ENCODE results near the gene ITPRIP. TPM values are rescaled to one million over a fixed set of nuclear protein-coding genes. Genes with fewer than 3 reads are reported as not detected.
A peak's percentile ranks its signal among the peaks of the same experiment; 100 is the strongest.

The ITPRIP gene
- total and polyA plus RNA-seq, 3 experiments from 2014 or later: 12.8 to 23.1 (median 13.1) TPM

GRCh38 chr10:104340111-104340526, 1.9 kb upstream of the ITPRIP start:
- POLR2A ChIA-PET: no interaction called here
- no peak for DNase-seq

DNA sequence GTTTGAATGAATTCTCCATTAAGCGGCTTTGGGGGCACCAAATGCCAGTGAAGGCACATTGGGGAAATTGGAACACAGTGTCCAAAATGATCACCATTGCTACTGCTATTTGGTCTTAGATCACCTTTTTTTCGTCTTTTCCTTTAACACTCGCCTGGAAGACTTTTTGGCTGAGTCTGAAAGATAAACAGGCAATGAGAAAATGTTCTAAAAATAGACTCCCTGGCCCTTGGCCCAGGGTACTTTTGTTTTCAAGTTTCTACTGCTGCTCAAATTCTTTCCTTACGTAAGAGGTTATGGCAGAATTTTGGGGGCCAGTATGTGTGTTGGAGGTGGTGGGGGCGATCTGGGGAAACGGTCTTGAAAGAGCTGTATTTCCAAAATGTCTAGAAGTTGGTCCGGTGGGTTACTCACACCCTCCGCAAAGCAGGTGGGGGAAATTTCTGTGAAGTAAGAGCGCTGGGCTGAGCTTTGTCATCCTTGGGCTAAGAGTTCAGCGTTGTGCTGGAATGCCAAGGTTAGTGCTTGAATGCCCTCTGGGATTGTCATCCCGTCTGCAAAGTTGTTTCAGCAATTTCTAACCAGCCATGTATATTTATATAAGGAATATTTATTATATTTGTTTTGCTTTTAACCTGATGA, 1.3 kb upstream of the ITPRIP start:
- Mint-ChIP-seq H3K4me1 (peaks cover 33 to 44% (median 39%) of the 10 kb centered on the region in 3 donors), H3K9me3 (no peaks in the 10 kb centered on the region), H3K27me3 (peaks cover 3 to 4% of the 10 kb centered on the region in 2 donors), H3K4me3 (peak overlapping the region; percentile 91 to 100 (median 98)), H3K36me3 (peaks cover 0 to 24% (median 0%) of the 10 kb centered on the region in 3 donors), H3K27ac (peak overlapping the region in 5 of 8 donors; percentile 81 to 100 (median 99))
- ChIA-PET CTCF (interaction anchor here (1.9 to 7.3 kb wide), 4 partner anchors 13 to 65 kb away, joined by 8 to 81 read pairs (median 34); partner anchors contain the start of gene CFAP58), POLR2A (interaction anchor here (0.7 to 1.9 kb wide), 3 partner anchors 9 to 31 kb away, joined by 5 to 17 read pairs (median 11); no protein-coding TSS in a partner anchor)
- Histone ChIP-seq H3K4me1 (ENCODE audit: insufficient read depth, low read length) (peaks cover 33% of the 10 kb centered on the region), H3K36me3 (ENCODE audit: insufficient read depth, low read length) (no peaks in the 10 kb centered on the region), H3K27me3 (ENCODE audit: insufficient read depth, low read length, poor library complexity, severe bottlenecking) (no peaks in the 10 kb centered on the region), H3K27ac (ENCODE audit: low read depth, low read length) (peak overlapping the region; percentile 89), H3K4me3 (ENCODE audit: low read length) (peak overlapping the region; percentile 59), H3K9me3 (ENCODE audit: low read length) (no peaks in the 10 kb centered on the region)
- no peak for DNase-seq

More at GRCh38 chr10:104340111-104340526, 1.9 kb upstream of the ITPRIP start:
- Histone ChIP-seq H3K9me3 (ENCODE audit: low read length) (no peaks in the 10 kb centered on the region), H3K27me3 (ENCODE audit: insufficient read depth, low read length, poor library complexity, severe bottlenecking) (no peaks in the 10 kb centered on the region), H3K27ac (ENCODE audit: low read depth, low read length) (peak overlapping the region; percentile 66), H3K4me1 (ENCODE audit: insufficient read depth, low read length) (peaks cover 28% of the 10 kb centered on the region), H3K36me3 (ENCODE audit: insufficient read depth, low read length) (no peaks in the 10 kb centered on the region), H3K4me3 (ENCODE audit: low read length) (no peak overlapping the region)
- H3K4me1 Mint-ChIP-seq: peaks cover 28 to 39% (median 33%) of the 10 kb centered on the region in 3 donors
- H3K36me3 Mint-ChIP-seq: peaks cover 0 to 19% (median 0%) of the 10 kb centered on the region in 3 donors
- H3K4me3 Mint-ChIP-seq: peak overlapping the region; percentile 18 to 100 (median 52)
- CTCF ChIA-PET: interaction anchor here (3.0 to 7.3 kb wide), 2 partner anchors 12 to 34 kb away, joined by 54 to 81 read pairs; partner anchors contain the start of gene CFAP58
- peaks cover 3 to 4% of the 10 kb centered on the region in 2 donors for H3K27me3 Mint-ChIP-seq
- H3K27ac Mint-ChIP-seq: peak overlapping the region in 1 of 8 donors; percentile 89
- H3K9me3 Mint-ChIP-seq: no peaks in the 10 kb centered on the region

GRCh38 chr10:104337521-104337984, 712 bp downstream of the ITPRIP start:
- Histone ChIP-seq H3K4me1 (ENCODE audit: insufficient read depth, low read length) (peaks cover 53% of the 10 kb centered on the region), H3K36me3 (ENCODE audit: insufficient read depth, low read length) (no peaks in the 10 kb centered on the region), H3K27ac (ENCODE audit: low read depth, low read length) (peak overlapping the region; percentile 89), H3K27me3 (ENCODE audit: insufficient read depth, low read length, poor library complexity, severe bottlenecking) (no peaks in the 10 kb centered on the region), H3K9me3 (ENCODE audit: low read length) (no peaks in the 10 kb centered on the region), H3K4me3 (ENCODE audit: low read length) (peak overlapping the region; percentile 59)
- ChIA-PET CTCF (interaction anchor here (1.0 to 7.3 kb wide), 13 partner anchors 9 to 63 kb away, joined by 3 to 81 read pairs (median 6); partner anchors contain the start of gene CFAP58), POLR2A (interaction anchor here (0.5 to 3.0 kb wide), 12 partner anchors 8 to 1046 kb away, joined by 3 to 17 read pairs (median 5); partner anchors contain the start of genes CFAP58 and SFR1)
- H3K27ac Mint-ChIP-seq: peak overlapping the region; percentile 85 to 100 (median 99)
- no peak for DNase-seq
- H3K9me3 Mint-ChIP-seq: no peaks in the 10 kb centered on the region
- H3K27me3 Mint-ChIP-seq: peaks cover 4 to 7% of the 10 kb centered on the region in 2 donors
- peak overlapping the region; percentile 91 to 100 (median 98) for H3K4me3 Mint-ChIP-seq
- peaks cover 52 to 65% (median 59%) of the 10 kb centered on the region in 3 donors for H3K4me1 Mint-ChIP-seq
- peaks cover 0 to 33% (median 4%) of the 10 kb centered on the region in 3 donors for H3K36me3 Mint-ChIP-seq

DNA sequence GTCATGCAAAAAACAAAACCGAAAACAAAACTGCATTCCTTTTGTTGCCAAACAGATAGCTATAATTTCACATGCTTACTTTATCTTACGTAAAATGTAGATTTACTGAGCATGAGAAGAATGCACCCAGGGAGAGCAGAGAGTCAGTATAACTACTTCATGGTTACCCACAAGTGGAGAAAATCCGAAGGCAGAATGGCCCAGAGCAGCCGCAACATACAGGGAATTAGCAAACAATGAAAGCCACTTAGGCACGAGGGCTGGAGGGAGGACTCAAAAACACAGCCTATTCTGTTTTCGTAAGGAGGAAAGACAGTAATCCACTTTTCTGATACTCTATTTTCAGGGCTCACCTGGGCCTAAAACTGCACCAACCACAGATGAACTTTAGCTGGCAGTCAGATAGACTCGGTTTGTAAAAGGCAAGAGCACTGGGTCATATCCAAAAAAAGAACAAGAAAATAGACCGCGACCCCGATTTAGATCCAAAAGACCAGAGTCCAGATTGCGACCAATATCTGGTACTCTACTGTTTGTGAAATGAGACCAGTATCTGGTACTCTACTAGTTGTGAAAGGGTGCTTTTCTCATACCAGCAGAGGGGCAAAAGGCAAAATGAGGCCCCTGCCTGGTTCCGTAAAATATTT, 1.3 kb downstream of the ITPRIP start:
- no peaks in the 10 kb centered on the region for H3K9me3 Mint-ChIP-seq
- no peaks in the 10 kb centered on the region for H3K9me3 ChIP-seq (ENCODE audit: low read length)
- H3K27me3 Mint-ChIP-seq: peaks cover 4 to 7% of the 10 kb centered on the region in 2 donors
- peaks cover 59% of the 10 kb centered on the region for H3K4me1 ChIP-seq (ENCODE audit: insufficient read depth, low read length)
- peak overlapping the region; percentile 91 to 100 (median 98) for H3K4me3 Mint-ChIP-seq
- CTCF ChIA-PET: interaction anchor here (1.1 to 7.3 kb wide), 6 partner anchors 14 to 45 kb away, joined by 3 to 81 read pairs (median 16); partner anchors contain the start of gene CFAP58
- DNase-seq: no peak
- peak overlapping the region; percentile 89 for H3K27ac ChIP-seq (ENCODE audit: low read depth, low read length)
- H3K27me3 ChIP-seq (ENCODE audit: insufficient read depth, low read length, poor library complexity, severe bottlenecking): no peaks in the 10 kb centered on the region
- peaks cover 0 to 33% (median 4%) of the 10 kb centered on the region in 3 donors for H3K36me3 Mint-ChIP-seq
- peaks cover 53 to 70% (median 65%) of the 10 kb centered on the region in 3 donors for H3K4me1 Mint-ChIP-seq
- peak overlapping the region; percentile 85 to 100 (median 99) for H3K27ac Mint-ChIP-seq
- POLR2A ChIA-PET: interaction anchor here (1.2 to 3.0 kb wide), 4 partner anchors 15 to 44 kb away, joined by 4 to 10 read pairs (median 6); partner anchors contain the start of gene CFAP58
- peak overlapping the region; percentile 59 for H3K4me3 ChIP-seq (ENCODE audit: low read length)
- H3K36me3 ChIP-seq (ENCODE audit: insufficient read depth, low read length): peaks cover 2% of the 10 kb centered on the region

DNA sequence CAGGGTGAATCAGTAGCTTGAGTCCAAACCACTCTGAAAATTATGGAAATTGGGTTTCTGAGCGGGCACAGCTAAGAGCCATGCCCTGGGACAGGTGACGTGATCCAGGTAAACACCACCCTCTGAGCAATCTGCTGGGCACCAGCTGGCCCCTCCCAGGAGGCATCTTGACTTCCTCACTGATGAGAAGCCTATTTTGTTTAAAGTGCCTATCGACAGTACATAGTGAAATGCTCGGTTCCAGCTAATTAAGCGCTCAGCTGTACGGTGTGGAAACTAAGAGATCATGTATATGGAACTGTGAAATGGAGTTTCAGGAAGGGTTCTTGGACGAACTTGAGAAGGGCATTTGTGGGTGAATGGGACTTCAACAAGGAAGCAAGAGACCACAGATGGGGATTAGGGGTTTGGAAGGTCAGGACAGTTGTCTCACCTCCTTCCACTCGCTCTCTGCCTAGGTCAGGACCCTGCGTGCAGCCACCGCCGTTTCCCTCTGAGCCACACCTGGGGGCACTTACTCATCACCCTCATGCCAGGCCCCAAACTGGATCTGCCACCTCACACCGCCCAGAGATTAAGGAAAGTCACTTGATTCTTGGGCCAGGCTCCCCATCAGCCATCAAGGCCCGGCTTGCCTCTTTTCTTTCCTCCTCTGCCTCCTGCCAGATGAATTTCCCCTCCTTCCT, 3.2 kb downstream of the ITPRIP start:
- POLR2A ChIA-PET: interaction anchor here (0.5 to 0.6 kb wide), 2 partner anchors 68 to 424 kb away, joined by 5 to 7 read pairs; no protein-coding TSS in a partner anchor
- CTCF ChIA-PET: interaction anchor here (0.9 to 7.3 kb wide), 7 partner anchors 16 to 214 kb away, joined by 3 to 81 read pairs (median 9); partner anchors contain the start of gene CFAP58
- Mint-ChIP-seq H3K9me3 (no peaks in the 10 kb centered on the region), H3K27me3 (peaks cover 2 to 7% of the 10 kb centered on the region in 2 donors), H3K4me1 (peaks cover 68 to 87% (median 84%) of the 10 kb centered on the region in 3 donors), H3K27ac (peak overlapping the region; percentile 68 to 100 (median 98)), H3K36me3 (peaks cover 0 to 42% (median 8%) of the 10 kb centered on the region in 3 donors), H3K4me3 (peak overlapping the region; percentile 24 to 100 (median 91))
- no peak overlapping the region for H3K27ac ChIP-seq (ENCODE audit: low read depth, low read length)
- no peaks in the 10 kb centered on the region for H3K9me3 ChIP-seq (ENCODE audit: low read length)
- no peak for DNase-seq
- peak overlapping the region; percentile 22 for H3K4me3 ChIP-seq (ENCODE audit: low read length)
- no peaks in the 10 kb centered on the region for H3K27me3 ChIP-seq (ENCODE audit: insufficient read depth, low read length, poor library complexity, severe bottlenecking)
- peaks cover 77% of the 10 kb centered on the region for H3K4me1 ChIP-seq (ENCODE audit: insufficient read depth, low read length)
- H3K36me3 ChIP-seq (ENCODE audit: insufficient read depth, low read length): peaks cover 7% of the 10 kb centered on the region

DNA sequence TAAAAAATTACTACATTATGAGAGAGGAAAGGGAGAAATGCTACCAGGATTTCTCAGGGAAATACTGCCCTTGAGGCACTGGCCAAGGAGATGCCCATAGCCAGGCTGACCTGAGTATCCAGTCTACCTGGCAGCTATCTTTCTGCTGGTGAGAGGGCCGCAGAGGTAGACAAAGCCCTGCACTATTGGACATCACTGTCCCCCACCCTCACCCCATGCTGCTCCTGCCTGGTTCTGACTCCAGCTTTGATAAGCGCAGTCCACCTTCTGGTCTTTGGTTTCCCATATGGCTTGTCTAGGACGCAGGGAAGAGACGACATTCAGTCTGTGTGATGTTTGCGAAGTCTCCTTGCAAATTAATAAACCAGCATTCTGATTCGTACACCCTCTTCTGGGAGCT, 3.7 kb downstream of the ITPRIP start:
- H3K27me3 Mint-ChIP-seq: peaks cover 0 to 7% of the 10 kb centered on the region in 2 donors
- H3K4me1 Mint-ChIP-seq: peaks cover 72 to 87% (median 87%) of the 10 kb centered on the region in 3 donors
- H3K4me3 ChIP-seq (ENCODE audit: low read length): no peak overlapping the region
- no peaks in the 10 kb centered on the region for H3K27me3 ChIP-seq (ENCODE audit: insufficient read depth, low read length, poor library complexity, severe bottlenecking)
- ChIA-PET POLR2A (interaction anchor here (0.5 kb wide), 1 partner anchor 68 kb away, joined by 5 read pairs; no protein-coding TSS in a partner anchor), CTCF (interaction anchor here (0.9 to 7.3 kb wide), 6 partner anchors 17 to 213 kb away, joined by 3 to 81 read pairs (median 7); partner anchors contain the start of gene CFAP58)
- H3K36me3 ChIP-seq (ENCODE audit: insufficient read depth, low read length): peaks cover 7% of the 10 kb centered on the region
- H3K27ac Mint-ChIP-seq: peak overlapping the region; percentile 68 to 100 (median 98)
- DNase-seq: no peak
- no peaks in the 10 kb centered on the region for H3K9me3 ChIP-seq (ENCODE audit: low read length)
- peak overlapping the region; percentile 75 for H3K27ac ChIP-seq (ENCODE audit: low read depth, low read length)
- H3K36me3 Mint-ChIP-seq: peaks cover 0 to 42% (median 8%) of the 10 kb centered on the region in 3 donors
- peak overlapping the region in 4 of 7 donors; percentile 29 to 98 (median 84) for H3K4me3 Mint-ChIP-seq
- peaks cover 82% of the 10 kb centered on the region for H3K4me1 ChIP-seq (ENCODE audit: insufficient read depth, low read length)
- H3K9me3 Mint-ChIP-seq: no peaks in the 10 kb centered on the region
